Fibroblast of pulmonary artery (primary cell): ENCODE data around the gene RBKS.
A peak's percentile ranks its signal among the peaks of the same experiment; 100 is the strongest.

ENCODE experiments used
- DNase-seq: peaks from one replicate; pipeline ENCODE4 v3.0.0-alpha.2; 2010; ENCODE audit warnings: low read depth
- H3K4me3 ChIP-seq: replicated peaks from 2 replicates; pipeline ENCODE4 v1.5.1; 2011; ENCODE audit warnings: low read depth, mild to moderate bottlenecking, control low read depth, low read length, moderate library complexity
- TF ChIP-seq, protein P1 (sequence below): IDR thresholded peaks from 2 replicates; pipeline ENCODE4 v1.5.1; 2011; ENCODE audit warnings: mild to moderate bottlenecking, control low read depth, low read length, inconsistent platforms; ENCODE audit errors: missing control alignments

The RBKS gene

DNA sequence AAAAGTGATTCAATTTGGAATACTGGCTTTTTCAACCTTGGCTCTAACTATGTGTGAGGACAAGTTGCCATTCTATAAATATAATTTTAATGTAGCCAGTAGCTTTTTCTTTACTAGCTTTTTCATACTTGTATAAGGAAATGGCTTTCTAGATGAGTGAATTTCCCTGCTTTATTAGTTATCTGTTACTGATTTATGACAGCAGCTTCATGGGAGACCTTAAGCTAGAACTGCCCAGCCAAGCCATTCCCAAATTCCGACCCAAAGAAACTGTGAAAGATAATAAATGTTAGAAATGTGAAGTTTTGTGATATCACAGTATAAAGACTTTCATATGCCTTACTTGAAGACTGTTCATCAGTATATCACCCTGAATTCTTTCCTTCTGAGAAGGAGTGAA is 32.7 kb upstream of the RBKS start:
- no peak overlapping the region for H3K4me3 ChIP-seq
- no peak for DNase-seq
- TF ChIP-seq, protein P1, sequence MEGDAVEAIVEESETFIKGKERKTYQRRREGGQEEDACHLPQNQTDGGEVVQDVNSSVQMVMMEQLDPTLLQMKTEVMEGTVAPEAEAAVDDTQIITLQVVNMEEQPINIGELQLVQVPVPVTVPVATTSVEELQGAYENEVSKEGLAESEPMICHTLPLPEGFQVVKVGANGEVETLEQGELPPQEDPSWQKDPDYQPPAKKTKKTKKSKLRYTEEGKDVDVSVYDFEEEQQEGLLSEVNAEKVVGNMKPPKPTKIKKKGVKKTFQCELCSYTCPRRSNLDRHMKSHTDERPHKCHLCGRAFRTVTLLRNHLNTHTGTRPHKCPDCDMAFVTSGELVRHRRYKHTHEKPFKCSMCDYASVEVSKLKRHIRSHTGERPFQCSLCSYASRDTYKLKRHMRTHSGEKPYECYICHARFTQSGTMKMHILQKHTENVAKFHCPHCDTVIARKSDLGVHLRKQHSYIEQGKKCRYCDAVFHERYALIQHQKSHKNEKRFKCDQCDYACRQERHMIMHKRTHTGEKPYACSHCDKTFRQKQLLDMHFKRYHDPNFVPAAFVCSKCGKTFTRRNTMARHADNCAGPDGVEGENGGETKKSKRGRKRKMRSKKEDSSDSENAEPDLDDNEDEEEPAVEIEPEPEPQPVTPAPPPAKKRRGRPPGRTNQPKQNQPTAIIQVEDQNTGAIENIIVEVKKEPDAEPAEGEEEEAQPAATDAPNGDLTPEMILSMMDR, result no peak

DNA sequence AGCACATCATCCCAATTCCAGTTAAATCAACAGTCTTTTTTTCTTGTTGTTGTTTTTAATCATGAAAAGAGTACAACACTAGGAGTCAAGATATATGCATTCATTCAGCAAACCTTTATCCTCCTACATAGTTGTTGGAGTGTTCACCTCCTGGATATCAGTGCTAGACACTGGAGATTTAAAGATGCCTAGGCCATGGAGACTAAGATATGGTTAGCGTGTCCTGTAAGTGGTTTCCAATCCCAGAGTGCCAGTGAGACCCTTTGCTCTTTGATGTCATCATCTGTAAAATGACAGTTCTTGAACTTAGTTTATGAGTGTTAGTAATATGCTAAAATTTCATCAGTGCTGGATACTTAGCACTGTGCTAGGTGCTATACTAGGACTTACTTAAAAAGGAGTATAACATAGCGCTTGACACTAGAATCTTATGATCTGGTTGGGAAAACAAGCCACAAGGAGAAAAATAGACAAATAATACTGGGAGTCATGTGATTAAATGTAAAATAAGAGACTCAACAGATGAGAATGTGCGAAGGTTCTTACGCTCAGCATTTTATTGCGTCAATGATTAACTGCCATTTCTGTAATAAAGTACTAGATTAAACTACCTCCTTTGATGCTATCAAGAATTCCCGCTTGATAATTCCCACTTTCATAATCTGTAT is 31.8 kb upstream of the RBKS start:
- no peak for DNase-seq
- TF ChIP-seq, protein P1, result no peak
- H3K4me3 ChIP-seq, result no peak overlapping the region

DNA sequence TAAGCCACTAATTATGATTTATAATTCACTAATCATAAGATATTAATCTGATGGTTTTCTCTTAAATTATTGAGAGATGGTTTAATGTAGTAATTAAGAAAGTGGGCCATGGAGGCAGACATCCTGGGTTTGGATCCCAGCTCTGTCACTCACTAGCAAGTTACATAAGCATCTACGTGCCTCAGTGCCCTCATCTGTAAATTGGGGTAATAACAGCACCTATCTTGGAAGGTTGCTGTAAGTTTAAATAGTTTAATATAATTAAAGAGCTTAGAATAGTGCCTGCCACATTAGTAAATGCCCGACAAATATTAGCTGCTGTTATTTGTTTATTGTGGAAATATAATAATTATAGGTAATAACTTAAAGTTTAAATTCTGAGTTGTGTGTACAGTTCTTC is 31.2 kb upstream of the RBKS start:
- TF ChIP-seq, protein P1, result no peak
- H3K4me3 ChIP-seq, result no peak overlapping the region
- no peak for DNase-seq

DNA sequence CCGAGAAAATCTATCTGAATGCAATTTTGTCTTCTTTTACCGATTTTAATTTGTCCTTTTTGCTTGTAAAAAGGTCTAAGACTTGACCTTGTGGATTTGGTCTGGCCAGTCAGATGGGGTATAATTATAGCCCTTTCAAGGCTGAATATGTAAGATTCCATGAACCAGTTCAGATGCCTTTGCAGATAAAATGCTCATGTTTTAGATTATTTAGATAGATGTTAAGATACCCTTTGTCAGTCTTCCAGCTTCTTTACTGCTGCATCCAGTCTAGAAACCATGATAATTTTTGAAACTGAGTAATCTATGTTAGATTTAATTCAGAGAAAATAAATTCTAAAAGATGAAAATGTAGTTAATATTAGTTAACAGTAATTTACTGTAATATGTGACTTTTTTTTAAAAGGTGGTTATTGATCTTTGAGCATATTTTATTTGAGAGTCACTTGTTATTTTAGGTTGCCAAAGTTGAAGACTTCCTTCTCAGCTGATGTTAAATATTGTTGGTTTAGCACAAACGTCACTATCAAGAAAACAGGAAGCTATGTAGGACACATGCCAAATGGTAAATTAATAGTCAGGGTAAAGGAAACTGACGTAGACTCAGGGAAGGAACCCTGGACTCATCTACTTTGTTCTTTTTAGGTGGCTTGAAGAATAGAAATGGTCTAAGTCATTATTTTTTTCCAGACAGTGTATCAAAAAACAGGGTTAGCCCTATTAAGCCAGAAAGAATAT is 30.1 kb upstream of the RBKS start:
- TF ChIP-seq, protein P1, result no peak
- peak; percentile 94 for DNase-seq
- no peak overlapping the region for H3K4me3 ChIP-seq

DNA sequence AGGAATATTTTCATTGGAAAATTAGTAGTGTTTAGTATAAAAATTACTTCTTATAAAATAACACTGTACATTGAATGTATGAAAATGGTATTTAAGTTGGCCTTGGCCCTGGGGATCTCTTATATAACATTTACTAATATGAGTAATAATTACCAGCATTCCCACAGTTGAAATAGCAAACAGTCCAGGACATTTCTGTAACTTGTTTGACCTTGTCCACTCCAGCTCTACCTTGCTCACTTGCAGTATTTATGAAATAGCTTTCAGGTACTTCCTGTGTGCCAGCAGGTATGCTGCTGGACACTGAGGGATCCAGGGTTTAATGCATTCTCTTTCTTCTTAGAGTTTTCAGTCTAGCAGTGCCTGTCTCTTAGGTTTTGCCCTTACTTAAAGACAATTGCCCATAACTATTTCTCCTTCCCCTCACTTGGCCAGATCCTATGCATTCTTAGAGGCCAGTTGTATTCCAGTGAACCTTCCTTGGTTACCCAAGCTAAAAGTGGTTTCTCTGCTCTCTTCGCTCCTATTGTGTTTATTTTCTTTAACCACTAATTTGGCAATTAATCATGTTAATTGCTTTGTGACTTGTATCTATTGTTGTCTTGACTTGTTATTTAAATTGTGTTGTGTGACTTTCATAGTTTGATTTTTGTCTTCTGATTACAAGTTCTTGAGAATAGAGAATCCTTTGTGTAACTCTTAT is 26.3 kb upstream of the RBKS start:
- TF ChIP-seq, protein P1, result no peak
- H3K4me3 ChIP-seq, result no peak overlapping the region
- DNase-seq, result no peak

DNA sequence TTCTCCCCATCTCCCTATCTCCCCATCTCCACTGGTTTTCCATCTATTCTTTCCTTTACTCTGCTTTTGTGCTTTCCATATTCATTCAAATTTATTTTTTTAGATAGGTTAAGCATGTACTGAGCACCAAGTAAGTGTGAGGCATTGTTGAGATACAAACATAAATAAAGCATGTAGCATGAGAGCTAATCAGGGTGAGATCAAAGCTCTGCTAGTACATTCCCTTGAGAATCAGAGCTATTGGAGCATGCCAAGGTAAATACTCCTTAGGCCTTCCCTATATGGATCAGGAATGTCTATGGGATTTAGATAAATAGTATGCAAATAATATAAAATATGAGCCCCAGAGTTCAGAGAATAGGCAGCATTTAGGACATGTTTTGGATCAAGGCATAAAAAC is 25.7 kb upstream of the RBKS start:
- TF ChIP-seq, protein P1, result no peak
- H3K4me3 ChIP-seq, result no peak overlapping the region
- no peak for DNase-seq
